Measurements from ENCODE around the gene EIPR1.

Gene EIPR1

DNA sequence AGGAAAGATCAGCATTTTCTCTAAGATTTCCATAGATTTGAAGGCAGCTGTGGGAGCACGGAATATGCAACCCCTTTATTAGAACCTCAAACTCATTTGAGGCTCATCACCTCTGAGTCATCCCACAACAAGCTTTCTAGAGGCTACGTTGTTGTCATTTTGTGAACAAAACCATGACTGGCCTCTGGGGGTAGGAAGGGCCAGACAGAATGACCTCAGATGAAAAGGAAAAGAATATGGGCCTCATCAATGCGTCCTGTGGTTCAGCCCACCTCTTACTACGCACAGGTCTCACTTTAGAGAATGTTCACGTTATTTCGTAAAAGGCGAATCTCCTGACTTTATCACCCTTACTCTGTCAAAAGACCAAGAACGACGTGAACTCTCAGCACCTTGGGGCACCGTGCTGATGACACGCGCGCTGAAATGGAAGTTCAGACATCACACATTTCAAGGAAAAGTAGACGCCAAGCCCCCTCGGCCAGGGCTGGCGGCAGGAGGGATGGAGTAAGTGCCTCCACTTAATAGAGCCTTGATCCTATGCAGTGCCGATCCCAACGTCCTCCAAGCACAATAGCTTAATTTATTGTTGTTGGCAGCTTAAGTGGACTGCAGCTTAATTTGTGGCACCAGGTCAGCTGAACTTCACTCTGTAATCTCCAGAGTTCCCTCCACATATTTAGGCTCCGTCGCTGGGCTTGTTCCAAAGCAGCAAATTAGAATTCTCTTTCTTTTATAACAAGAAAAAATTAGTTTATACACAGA lies 208.3 kb downstream of the EIPR1 start:
- DNase-seq, result no peak

DNA sequence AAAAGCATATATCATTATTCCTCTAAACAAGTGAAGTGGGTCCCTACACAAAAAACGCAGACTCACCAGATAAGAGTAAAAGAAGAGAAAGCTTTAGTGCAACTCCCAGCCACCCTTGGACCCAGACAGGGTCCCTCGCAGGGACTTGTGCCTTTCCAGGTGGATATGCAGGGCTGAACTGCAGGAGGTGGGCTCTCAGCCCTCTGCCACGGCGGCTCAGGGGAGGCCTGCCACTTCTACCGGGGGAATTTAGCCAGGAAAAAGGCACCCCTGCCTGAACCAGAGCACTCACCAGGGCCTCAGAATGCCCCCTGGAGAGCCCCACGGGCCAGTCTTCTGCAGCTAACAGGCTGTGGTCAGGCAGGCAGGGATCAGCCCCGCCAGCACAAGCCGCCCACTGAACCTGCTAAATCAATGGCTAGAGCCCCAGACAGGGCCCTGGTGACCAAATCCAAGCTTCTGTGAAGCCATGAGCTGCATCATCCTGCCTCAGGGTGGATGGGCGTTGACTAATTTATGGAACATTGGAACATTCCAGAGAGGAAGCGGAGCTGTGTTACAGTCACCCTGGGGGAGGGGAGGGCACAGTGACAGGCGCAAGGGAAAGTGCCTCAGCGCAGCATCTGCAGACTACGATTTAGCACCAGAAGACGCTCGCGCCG lies 209.3 kb downstream of the EIPR1 start:
- DNase-seq, result no peak

DNA sequence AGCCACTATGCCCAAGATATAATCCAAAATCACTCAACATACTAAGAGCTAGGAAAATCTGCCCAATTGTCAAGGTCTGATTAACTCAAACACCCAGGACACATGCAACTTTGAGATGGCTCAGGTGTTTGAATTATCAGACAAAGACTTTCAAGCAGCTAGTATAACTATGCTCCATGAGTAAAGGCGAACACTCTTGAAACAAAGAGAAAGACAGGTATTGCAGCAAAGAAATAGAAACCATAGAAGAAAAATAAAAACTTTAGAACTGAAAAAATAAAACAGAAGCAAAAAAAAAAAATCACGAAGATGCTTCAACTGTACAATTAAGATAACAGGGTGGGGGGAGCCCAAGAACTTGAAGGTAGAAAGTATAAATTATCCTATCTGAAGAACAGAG lies 214.2 kb downstream of the EIPR1 start:
- no peak for DNase-seq

DNA sequence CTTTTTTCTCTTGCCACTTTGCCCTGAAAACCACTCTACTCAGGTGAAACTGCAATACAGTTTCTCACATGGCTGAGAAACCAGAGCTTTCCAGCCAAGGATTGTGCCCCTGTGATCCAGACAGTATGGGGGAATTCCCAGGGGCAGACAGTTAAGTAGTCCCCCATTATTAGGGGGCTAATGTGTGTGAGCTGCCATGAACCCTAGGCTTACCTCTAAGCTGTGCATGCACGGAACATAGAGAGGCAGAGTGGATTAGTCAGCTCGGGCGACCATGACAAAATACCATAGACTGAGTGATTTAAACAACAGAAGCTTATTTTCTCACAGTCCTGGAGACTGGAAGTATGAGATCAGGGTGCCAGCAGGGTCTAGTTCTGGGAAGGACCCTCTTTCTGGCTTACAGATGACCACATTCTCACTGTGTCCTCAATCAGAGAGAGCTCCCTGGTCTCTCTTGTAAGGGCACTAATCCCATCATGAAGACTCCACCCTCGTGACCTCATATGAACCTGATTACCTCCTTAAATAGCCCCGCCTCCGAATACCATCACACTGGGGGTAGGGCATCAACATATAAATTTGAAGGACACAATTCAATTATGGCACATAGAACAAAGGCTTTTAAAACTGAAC lies 215.1 kb downstream of the EIPR1 start:
- no peak for DNase-seq

DNA sequence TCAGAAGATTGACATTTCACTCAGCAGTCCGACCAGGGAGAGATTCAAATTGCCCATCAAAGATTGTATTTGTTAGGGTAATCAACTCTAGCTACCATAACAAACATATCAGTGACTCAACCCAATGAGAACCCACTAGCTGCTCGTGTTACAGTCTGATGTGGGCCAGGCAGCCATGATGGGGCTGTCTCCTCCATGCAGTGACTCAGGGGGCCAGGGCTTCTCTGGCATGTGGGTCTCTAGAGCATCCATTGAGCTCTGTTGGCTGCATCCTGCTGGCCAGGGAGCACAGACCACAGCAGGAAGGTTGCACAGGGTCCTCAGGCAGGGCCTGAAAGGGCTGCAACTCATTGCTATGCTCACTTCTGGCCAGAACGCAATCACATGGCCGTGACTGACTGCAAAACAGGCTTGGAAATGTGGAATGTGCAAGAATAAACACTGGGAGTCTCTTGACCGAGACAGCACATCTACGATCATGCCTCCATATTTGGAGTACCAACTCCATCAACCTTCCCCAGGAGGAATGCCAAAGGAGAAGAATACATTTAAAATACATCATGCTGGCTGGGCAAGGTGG lies 216.8 kb downstream of the EIPR1 start:
- no peak for DNase-seq

DNA sequence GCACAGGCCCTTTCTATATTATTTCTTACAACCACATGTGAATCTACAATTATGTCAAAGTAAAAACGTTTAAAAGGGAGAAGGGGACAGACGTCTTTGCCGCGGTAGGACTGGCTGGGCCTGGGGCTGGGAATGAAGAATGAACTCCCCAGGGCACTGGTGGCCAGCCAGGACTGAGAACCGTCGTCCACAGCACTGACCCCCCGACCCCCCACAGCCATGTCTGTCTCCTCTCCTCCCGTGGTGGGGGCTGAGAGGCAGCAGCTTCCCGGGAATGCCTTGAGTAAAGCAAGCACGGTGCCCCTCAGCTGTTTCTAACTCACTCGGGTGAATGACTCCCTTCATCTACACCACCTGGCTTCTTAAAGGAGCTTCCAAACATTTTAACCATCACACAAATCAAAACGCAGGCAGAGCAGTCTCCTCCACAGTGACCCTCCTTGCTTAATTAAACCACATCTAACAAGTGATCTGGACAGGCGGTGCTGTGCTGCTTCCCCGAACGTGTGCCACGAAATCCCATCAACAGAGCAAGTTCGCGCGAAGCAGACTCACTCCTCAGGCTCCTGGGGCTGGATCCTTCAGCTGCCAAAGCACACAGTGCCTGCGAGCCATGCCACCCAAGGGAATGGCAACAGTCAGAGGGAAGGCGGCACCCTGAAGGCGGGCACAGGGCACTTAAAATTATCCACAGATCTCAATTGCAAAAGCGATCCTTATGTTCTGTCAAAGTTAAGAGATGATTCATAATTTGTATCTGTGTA lies 217.7 kb downstream of the EIPR1 start:
- DNase-seq, result no peak

DNA sequence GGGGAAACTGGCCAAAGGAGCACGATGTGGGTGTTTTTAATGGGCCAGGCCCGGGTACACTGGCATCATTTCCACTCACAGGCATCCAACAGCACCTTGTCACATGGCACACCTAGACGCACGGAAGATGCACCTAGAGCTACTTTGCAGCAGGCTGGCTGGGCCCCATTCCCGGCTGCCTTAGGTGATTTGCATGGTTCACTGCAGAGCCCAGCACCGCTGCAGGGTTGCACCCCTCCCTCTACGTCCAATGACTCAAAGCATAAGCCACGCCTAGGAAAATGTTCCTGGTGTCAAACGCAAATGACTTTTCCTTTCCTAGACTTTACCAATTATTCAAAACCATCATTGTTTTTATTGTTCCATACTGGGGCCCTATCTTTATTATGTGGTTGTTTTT lies 222.9 kb downstream of the EIPR1 start:
- DNase-seq, result no peak

DNA sequence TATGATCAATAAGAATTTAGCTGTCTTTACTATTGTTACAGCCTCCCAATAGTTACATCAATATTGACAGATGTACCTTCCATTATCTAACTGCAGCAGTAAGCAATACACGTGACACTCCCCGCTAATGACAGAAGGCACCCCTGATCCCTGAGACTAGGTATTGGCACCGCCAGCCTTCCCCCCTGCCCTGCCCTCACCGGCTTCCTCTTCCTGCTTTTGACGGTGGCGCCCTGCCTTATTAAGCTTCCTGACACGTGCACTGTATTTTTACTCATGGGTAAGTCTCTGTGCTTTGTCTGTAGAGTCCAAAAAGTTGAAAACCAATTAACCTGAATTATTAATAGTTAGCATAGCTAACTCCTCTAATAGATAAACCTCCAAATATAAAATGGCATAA lies 223.5 kb downstream of the EIPR1 start:
- DNase-seq, result no peak

DNA sequence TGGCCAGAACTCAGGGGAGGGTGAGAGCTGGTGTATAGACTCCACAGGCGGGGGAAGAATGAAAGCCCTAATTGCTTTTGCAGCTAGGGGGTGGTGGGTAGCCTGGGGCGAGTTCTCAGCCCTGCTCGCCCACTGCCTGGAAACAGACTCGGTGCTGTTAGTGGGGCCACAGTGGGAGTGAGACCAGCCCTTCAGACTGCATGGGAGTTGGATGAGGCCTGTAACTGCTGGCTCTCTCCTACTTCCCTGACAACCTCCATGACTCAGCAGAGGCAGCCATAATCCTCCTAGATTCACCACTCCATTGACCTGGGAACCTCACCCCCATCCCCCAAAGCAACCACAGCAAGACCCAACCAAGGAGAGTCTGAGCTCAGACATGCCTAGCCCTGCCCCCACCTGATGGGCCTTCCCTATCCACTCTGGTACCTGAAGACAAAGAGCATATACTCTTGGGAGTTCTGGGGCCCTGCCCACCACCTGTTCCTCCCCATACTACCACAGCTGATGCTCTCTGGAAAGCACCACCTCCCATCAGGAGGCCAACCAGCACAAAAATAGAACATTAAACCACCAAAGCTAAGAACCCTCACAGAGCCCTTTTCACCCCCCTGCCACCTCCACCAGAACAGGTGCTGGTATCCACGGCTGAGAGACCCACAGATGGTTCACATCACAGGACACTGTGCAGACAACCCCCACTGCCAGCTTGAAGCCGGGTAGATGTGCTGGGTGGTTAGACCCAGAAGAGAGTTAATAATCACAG lies 226.3 kb downstream of the EIPR1 start:
- no peak for DNase-seq

DNA sequence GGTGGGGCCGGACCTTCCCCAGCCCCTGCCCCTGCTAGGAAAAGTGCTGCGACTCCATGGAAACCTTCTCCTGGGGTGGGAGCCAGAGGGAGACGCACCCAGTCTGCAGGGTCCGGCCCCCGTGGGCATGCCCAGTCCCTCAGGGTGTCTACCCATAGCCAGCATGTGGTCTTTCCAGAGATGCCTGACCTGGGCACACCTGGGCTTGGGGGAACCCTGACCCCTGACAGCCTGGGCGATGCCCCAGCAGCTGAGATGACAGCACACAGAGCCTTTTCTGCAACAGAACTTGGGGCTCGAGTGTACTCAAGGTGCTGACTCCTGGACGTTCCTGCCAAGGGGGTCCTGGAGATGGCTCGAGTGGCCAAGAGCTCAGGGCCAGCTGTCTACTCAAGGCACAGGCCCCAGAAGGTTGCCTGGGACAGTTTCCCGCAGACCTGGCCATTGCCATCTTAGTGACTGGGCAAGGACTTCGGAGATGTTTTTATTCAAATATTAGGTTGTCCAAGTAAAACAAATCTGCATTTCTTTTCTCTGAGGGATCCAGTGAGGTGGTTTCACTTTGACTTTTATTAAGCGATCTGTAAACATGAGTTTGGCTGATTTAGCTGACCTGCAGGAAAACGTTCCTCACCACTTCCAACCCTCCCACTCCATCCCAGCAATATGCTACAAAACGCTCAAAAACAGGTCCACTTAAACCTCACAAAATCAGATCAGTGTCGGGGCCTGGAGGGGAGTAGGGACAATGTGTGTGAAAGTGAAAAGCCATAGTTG lies 228.0 kb downstream of the EIPR1 start:
- no peak for DNase-seq

DNA sequence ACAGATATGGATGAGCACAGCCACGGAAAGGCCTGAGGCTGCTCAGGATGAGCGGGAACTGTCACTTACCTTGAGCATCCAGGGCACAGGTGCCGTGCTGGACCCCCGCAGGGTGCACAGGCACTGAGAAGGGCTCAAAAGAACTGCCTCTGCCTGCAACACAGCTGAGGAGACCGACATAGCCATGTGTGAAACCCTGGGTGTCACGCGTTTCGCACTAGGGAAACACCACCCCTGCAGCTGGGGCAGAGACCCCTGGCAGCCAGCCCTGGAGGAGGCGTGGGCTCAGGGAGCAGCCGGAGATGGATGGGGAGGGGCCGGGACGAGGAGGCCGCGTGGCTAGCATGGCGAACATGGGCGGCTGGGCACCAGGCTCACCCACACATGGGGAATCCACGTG lies 228.9 kb downstream of the EIPR1 start:
- no peak for DNase-seq

DNA sequence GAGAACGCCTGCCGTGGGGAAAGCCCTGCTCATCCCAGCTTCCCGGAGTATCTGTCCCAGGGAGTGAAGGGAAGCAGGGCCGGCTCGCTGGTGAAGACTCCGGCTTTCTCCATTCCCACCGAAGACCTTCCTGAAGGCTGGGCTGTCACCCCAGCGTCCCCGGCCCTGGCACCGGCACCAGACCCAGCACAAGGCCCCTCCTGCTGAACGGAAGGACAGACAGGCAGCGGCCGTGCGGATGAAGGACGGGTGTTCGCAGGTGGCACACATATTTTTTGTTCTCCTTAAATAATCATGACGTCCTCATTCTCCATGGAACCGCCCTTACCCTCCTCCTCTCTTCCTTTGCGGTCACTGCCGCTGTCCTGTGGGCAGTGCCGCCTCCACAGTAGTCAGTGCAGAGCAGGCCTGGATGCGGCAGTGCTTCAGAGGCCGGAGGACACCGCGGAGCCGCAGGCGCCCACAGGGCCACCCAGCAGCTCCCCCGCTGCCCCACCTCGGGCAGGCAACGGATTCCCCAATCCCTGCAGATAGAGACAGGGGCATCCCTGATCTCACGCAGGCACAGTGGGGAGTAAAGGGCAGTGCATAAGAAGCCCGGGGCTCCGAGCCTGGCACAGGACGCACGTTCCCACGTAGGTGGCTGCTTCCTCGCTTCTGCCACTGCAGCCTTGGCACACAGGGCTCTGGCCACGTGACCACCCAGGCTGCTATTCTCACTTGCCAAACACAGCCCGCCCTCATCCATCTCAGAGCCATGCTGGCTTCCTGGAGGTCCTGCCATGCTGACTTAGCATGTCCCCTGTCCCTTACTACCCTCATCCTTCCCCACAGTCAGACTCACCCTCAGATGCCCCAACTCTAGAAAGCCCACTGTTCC lies 229.7 kb downstream of the EIPR1 start:
- no peak for DNase-seq

DNA sequence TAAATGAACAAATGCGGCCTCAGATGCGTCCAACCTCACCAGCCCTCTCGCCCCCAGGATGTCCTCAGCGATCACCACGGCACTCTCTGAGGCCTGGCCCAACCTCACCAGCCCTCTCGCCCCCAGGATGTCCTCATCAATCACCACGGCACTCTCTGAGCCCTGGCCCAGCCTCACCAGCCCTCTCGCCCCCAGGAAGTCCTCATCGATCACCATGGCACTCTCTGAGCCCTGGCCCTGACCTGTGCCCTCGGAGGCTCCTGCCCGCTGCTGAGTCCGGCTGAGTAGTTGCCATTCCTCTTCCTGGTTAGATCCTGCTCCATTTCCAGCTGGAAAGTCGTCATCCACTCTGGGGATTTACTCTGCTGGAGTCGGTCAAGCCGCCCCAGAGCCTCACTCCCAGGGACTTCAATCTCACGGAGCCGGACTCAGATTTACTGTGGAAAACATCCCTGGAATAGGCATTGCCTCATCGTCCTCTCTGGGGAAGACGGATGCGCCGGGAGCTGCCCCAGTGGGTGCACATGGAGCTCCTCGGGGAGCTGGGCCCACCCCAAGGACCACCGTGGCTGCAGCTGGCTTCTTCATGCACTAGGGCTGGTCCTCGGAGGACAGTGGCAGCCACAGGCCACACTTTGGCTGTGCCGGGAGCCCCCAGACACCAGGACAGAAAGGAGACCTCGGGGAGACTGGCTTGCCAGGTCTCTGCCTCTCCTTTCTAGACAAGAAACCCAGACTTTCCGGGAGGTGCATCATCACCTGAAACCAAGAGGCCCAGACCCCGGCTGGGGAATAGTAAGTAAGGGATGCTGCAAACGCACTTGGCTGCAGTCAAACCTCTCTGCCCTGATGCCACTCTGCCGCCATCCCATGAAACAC lies 230.6 kb downstream of the EIPR1 start:
- no peak for DNase-seq

DNA sequence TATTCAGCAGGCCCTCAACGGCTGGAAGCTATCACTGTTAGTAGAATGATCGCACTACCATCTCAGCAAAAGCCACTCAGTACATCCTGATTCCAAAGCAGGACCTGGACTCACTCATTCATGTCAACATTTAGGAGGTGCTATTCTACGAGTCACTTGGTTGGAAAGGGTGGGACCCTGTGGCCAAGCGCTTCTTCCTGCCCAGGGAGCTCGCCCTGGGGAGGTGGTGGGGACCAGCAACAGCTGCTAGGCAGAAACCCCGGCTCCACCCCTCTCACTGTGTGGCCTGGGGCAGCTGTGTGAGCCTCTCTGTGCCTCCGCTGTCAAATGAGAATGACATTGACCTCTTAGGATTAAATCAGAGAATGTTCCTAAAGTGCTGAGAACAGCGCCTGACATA lies 231.4 kb downstream of the EIPR1 start:
- no peak for DNase-seq

DNA sequence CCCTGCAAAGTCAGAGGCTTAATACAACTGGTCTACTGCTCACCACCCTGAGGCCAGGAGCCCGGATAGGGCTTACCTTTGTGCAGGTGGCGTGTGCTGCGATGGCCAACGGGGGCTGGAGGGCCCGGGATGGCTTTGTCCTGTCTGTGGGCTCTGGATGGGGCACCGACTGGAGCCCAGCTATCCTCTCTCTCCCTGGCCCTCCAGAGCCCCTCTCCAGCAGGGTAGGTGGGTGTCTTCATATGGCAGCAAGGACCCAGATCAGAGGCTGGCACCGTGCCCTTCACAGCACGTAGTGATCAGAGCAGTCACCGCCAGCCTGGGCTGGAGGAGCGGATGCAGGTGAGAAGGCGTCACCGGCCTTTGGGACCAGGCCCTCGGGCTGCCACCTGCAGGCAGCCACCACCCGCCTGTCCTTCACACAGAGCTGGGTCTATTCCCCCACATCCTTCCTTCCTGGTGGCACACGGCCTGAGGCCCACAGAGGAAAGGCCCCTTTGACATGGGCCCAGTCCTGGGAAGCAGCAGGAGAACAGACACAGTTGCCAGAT lies 232.1 kb downstream of the EIPR1 start:
- no peak for DNase-seq

DNA sequence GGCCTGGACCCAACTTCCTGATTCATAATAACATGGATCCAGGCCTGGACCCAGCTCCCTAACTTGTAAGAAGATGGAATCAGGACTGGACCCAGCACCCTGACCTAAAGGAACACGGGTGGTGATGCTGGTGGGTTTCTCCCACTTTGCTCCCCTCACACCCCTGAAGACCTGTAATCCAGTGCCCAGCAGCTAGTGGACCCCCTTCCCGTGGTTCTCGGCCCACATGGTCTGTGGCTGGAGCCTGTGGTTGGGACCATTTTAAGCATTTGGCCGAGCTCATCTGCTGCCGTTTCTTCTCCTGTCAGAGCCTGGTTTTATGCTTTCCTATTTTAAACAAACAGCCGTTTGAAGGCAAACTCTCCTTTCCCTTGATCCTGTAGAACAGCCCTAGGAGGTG lies 232.8 kb downstream of the EIPR1 start:
- DNase-seq, result no peak

DNA sequence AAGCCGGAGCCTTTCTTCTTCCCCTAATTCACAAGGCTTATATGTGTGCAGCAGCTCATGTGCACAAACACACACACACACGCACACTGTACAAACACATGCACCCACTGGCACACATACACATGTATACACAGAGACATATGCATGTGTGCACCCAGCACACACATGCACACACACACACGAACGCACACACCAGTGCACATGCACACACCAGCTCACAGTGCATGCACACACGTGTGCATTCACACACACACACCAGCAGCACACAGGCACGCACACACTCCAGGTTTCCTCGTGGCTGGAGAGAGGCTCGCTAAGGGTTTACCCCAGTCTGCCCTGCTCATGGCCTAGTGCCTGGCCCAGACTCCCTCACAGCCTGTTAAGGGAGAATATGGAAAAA lies 234.0 kb downstream of the EIPR1 start:
- no peak for DNase-seq

DNA sequence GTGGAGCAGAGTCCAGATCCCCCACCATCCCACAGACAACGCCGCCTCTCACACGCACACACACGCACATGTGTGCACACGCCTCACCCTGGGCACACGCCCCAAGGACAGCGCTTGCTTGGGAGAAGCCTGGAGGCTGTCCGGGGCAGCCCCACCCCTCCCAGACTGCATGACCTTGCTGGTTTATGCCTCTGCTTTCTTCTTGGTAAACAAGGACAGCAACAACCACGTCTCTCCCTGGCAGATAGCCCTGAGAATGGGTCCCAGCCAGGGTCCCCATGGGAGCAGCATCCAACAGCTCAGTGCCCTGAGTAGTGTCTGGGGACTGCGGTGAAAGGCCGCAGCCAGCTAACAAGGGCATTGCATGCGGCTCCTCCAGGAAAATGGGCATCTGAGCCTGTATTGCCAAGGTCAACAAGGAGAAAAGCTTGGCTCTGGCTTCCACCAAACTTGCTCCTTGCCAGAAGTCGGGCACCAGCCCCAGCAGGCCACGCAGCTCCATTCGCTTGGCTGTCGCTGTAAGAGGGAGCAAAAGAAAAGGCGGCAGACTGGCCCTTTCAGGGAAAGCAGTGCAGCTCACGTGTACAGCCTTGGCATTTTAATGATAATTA lies 234.6 kb downstream of the EIPR1 start:
- no peak for DNase-seq

DNA sequence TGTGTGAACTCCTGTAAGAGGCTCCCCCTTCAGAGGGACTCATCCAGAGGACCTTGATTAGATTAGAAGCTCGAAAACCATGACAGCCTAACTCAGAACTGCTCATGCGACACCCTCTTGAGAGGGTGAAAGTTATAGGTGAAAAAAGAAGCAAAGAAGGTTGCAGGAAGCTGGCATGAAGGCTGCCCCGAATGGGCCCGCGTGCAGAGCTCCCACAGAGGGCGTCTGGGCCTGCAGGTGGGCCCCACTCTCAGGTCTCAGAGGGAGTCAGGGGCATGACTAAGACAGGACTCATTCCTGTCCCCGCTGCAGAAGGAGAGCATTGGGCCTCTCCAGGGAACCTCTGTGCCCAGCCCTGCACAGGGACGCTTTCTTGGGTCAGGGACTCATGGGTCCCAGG lies 235.4 kb downstream of the EIPR1 start:
- DNase-seq, result no peak

Data from CD4-positive, alpha-beta T cell treated with Interleukin-10 for 1 hour (primary cell).